Right lung (tissue), 5 donors: ENCODE measurements around the gene STX18. TPM values are rescaled to one million over a fixed set of nuclear protein-coding genes. Genes with fewer than 3 reads are reported as not detected.
"Not testable (repeated sequence)": the region's sequence is repeated elsewhere in the genome, so short reads cannot be mapped to it uniquely, and the experiment has no call there.

Source experiments
- DNase-seq, 2 donors: peaks; one replicate each; pipeline ENCODE4 v3.0.0-alpha.2; 2013
- polyA plus RNA-seq, 5 donors: library from polyadenylated mRNA; unstranded; fragments of 120-200 nt; gene quantifications; one replicate each; pipeline versions ENCODE4 v1.2.1 to v1.2.3, GENCODE V29; 2013; ENCODE audit warnings: inconsistent platforms in 1 of 5, low replicate concordance in 1 of 5; ENCODE audit not compliant: insufficient read length in 5 of 5, insufficient read depth in 1 of 5

Gene STX18
- polyA plus RNA-seq, 5 donors: 47.2 to 64.9 (median 59.7) TPM

- DNase-seq: no peak
Measured at GRCh38 chr4:4514786-4515185, 27.1 kb downstream of the STX18 start.

DNA sequence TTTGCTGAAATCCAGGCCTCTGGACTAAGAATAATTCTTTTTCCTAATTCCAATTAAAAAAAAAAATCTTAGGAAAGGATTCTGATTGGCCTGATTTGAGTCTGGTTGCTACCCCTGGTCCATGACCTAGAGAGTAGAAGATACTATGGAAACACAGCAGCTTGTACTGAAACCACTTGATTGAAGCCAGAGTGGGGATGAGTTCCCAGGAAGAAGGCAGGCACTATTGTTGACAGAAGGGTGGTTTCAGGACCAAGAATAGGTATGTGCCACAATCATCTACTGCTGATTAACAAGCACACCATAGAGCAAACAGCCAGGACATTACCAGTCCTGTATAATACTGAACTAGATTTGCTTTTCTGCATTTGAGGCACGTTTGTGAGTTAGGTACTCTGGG is 29.6 kb downstream of the STX18 start:
- no peak for DNase-seq

DNA sequence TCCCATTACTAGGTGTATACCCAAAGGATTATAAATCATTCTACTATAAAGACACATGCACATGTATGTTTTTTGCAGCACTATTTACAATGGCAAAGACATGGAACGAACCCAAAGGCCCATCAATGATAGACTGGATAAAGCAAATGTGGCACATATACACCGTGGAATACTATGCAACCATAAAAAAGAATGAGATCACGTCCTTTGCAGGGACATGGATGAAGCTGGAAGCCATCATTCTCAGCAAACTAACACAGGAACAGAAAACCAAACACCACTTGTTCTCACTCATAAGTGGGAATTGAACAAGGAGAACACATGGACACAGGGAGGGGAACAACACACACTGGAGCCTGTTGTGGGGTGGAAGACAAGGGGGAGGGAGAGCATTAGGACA is 31.2 kb downstream of the STX18 start:
- not testable (repeated sequence) for DNase-seq

DNA sequence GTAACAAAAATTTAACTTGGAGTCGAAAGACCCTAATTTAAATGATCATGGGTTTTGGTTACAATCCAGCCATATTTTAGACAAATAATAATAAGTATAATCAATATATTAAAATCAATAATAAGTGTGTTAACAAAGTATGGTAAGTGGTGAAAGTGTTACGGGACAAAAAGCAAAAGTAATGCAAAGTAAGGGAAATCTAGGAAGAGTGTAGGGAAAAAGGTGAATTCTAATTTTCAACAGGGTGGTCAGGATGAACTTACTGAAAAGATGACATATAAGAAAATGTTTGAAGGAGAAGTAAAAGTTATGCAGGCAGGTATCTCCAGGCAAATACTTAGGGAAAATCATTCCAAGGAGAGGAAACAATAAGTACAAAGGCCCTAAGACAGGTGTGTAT is 32.3 kb downstream of the STX18 start:
- no peak for DNase-seq

GRCh38 chr4:4507923-4508322 is 33.9 kb downstream of the STX18 start:
- DNase-seq: no peak

- no peak for DNase-seq
Measured at GRCh38 chr4:4507403-4507802, 34.4 kb downstream of the STX18 start.

GRCh38 chr4:4506961-4507360 is 34.9 kb downstream of the STX18 start:
- DNase-seq: no peak

- DNase-seq: not testable (repeated sequence)
Measured at GRCh38 chr4:4505211-4505610, 36.6 kb downstream of the STX18 start.

DNA sequence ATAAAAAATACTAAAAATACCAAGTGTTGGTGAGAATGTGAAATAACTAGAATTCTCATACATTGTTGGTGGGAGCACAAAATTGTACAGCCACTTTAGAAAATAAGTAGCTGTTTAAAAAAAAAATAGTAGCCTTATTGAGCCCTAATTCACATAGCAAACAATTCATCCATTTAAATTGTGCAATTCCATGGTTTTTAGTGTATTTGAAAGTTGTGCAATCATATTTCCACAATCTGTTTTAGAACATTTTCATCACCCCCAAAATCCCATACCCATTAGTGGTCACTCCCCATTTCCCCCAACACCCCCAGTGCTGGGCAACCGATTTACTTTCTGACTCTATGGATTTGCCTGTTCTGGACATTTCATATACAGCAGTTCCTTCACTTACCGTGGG is 37.1 kb downstream of the STX18 start:
- no peak for DNase-seq

DNA sequence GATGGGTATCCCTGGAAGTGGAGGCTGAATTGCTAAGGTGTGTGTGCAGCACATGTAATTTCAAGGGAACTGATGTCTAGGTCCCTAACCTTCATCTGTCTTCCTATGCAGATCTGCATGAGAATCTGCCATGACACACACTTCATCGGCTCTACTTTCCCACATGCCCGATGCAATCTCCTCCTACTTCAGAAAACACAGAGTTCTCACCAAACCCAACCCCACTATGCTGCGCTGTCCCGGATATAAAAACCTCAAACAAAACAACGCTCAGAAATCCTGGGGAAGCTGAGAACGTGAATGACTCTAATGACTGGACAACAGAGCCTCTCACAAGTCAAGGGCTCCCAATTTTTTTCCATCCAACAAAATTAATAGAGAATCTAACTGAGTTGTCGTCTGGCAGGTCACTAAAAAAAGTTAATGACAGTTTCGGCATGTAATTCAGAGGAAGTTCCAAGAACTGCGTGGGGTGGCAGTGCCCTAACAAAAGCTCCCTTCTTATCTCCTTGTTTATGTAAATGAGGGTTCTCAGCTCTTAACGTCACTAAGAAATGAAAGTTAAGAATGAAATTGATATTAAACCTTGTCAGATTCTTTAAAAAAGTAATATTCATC is 39.0 kb downstream of the STX18 start:
- no peak for DNase-seq

DNA sequence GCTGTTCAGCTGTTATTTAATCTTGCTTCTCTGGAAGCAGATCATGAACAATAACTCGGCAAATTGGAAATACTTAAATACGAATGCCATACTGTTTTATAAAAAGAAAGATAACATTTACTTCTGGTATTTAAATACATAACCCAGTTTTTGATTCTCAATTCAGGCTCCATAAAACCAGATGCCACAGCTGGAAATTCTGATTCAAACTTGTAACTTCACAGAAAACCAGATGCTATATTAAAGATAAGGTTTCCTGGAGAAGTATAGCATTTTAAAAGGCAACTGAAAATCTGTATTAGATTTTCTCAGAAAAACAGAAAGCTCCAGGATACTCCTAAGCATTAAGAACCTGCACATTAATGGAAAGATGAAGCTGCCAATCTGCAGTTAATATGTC is 40.2 kb downstream of the STX18 start:
- no peak for DNase-seq

DNA sequence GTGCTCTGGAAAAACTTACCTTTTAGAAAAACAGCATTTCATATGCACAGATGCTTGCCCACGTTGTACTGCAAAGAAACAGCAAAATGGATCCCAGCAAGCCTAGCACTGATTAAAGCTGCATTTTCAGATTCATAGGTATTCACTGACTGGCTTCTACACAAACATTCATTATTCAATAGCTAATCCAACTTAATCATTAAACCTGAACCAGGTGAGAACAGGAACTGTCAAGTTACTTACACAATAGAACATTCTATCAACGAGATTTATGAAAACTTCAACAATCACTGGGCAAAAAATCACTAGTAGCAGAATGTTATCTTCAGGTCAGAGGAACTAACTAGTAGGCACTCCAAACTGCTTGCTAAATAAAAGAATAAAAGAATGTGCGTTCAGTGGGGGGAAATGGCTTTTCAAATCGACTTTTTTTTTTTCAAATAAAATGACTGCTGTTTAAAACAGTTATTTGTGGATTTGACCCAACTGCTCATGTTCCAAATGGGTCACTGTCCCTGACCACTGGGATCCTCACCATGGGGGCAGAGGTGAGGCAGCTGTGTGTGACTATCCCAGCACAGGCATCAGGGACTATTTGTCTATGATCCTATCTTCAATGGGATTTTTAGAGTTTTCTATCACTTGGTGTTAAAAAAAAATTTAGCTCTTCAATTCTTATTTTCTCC is 42.3 kb downstream of the STX18 start:
- no peak for DNase-seq

DNA sequence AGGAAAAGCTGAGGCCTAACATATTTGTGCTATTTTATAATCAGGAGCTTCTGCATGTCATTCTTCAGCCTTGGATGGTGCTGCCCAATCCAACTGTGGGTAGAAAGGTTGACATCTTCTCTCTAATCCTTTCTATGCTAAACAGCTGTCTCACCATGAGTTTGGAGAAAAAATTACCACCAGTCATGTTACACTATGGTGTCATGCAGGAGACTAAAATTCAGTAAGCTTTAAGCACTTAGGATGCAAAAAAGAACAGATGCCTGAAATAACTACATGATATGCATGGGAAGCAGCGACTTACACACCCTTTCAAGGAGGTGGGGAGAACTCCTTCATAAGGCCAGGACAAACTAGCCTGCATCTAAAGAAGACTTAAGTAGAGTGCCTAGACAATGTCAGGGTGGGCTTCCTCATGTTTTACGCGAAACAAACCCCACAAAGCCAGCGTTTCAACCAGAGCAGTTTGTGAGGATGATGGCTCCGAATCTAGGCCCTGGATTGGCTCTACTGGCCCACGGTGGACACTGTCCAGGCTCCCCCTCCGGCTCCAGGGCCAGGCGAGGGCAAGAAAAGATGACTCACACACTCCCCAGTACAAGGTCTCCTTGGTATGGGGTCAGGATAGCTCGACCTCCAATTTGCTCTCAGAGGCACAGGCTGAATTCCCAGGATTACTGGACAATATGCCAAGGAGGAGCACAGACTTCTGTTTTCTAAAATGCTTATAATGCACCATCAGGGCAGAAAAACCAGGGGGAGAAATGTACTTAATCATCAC is 45.1 kb downstream of the STX18 start:
- no peak for DNase-seq

GRCh38 chr4:4494882-4495281 is 47.0 kb downstream of the STX18 start:
- DNase-seq: no peak

- DNase-seq: peak in 1 of 2 donors; percentile 17
Measured at GRCh38 chr4:4492161-4492847, 49.5 kb downstream of the STX18 start.

GRCh38 chr4:4491396-4491893 is 50.4 kb downstream of the STX18 start:
- DNase-seq: no peak

- DNase-seq: no peak
Measured at GRCh38 chr4:4490816-4491215, 51.0 kb downstream of the STX18 start.

DNA sequence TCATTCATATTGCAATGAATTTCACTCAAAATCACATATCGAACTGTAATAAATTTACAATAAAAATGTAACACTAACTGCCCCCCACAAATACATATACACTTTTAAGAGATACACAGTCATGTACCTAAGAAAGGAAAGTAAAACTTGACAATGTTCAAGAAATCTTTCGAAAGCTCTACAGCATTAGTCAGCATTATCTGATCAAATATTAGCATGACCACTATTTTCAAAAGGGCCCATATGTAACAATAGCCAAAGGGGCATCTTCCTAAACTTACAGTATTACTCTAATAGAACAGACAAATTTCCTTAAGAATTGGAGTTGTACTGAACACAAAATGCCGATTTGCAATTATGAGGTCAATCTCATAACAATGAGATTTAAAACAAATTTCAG is 51.8 kb downstream of the STX18 start:
- no peak for DNase-seq

GRCh38 chr4:4488405-4489404 is 53.1 kb downstream of the STX18 start:
- DNase-seq: peak; percentile 49 to 67

GRCh38 chr4:4486969-4487368 is 54.9 kb downstream of the STX18 start:
- DNase-seq: no peak

DNA sequence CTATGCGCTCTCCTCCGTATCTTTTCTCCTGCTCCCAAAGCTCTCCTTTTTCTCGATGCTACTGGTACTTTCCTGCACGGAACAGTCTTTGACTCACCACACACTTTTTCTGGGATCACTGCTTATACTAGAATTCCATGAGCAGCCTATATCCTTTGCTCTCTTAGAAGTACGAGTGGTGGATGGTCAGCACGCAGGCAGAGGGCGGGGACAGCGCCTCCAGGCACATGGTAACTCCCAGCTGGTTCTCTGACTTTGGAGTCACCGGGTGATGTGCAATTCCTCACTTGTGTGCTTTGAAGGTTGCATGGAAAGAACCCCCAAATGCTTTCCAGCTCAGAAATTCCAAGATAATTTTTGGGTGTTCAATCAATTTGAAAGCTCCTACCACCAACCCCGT is 56.0 kb downstream of the STX18 start:
- no peak for DNase-seq
